H1 (cell line): Measurements from ENCODE around the gene ADGRL4. TPM values are rescaled to one million over a fixed set of nuclear protein-coding genes. Genes with fewer than 3 reads are reported as not detected.

Source experiments
- CHD7 ChIP-seq: fragments of 300-600 bp; sonication (generic); IDR thresholded peaks from 2 replicates; pipeline ENCODE4 v1.7.1; 2012; ENCODE audit warnings: low read length, moderate library complexity, mild to moderate bottlenecking, inconsistent platforms; ENCODE audit not compliant: insufficient replicate concordance
- EP300 ChIP-seq, 2 experiments: IDR thresholded peaks; 1 replicate in 1 of 2; 2 replicates in 1 of 2; pipeline ENCODE4 v1.6.1; 2011 to 2012; ENCODE audit warnings: low read depth in 2 of 2, low read length in 2 of 2, mild to moderate bottlenecking in 2 of 2, borderline replicate concordance in 1 of 2, inconsistent platforms in 1 of 2, moderate library complexity in 1 of 2
- HDAC2 ChIP-seq, 2 experiments: fragments of 300-600 bp in 1 of 2; sonication (generic) in 1 of 2; IDR thresholded peaks; 2 replicates each; pipeline ENCODE4 v1.6.1; 2011 to 2012; ENCODE audit warnings: low read depth in 2 of 2, low read length in 2 of 2, mild to moderate bottlenecking in 2 of 2, moderate library complexity in 2 of 2, borderline replicate concordance in 1 of 2, inconsistent platforms in 1 of 2
- NRF1 ChIP-seq: IDR thresholded peaks from 2 replicates; pipeline ENCODE4 v1.6.1; 2011; ENCODE audit warnings: mild to moderate bottlenecking, low read depth, low read length, improper control_type of control experiment
- polyA plus RNA-seq, 7 experiments: library from polyadenylated mRNA; depleted of rRNA in 3 of 7; stranded (reverse) in 5 of 7; unstranded in 2 of 7; fragments of >200 nt in 5 of 7; fragments of 200-250 nt in 2 of 7; gene quantifications; 1 replicate in 5 of 7; 2 replicates in 1 of 7; 4 replicates in 1 of 7; pipeline versions ENCODE4 v1.2.1 to v1.2.3, GENCODE V29; 2011 to 2013; ENCODE audit warnings: missing spikeins in 2 of 7, mixed read lengths in 2 of 7
- total RNA-seq: library from RNA; stranded (reverse); fragmentation: NEBNext Ultra II Directional; extraction: Animal tissue kit (Norgen Biotek cat#: 25700); gene quantifications from 2 replicates; pipeline ENCODE4 v1.2.1, GENCODE V29; 2021

Gene ADGRL4
- total and polyA plus RNA-seq, 2 of the 8 experiments (the other 6 are each of a cell fraction or from before 2014, with no cell fraction given), result 0.60 to 0.97 TPM

GRCh38 chr1:78854556-78854955 is 152.0 kb downstream of the ADGRL4 start (continued):
- TF ChIP-seq CHD7, result no peak
- no peak for TF ChIP-seq HDAC2 (IDR thresholded peaks at IDR 0.05; ENCODE audit: borderline replicate concordance in 1 of 2, low read depth in 2 of 2, low read length in 2 of 2)
- TF ChIP-seq EP300 (IDR thresholded peaks at IDR 0.05; ENCODE audit: borderline replicate concordance in 1 of 2, low read depth in 2 of 2, low read length in 2 of 2), result no peak
- TF ChIP-seq NRF1, result no peak
